KMS-11 (cell line): ENCODE measurements around the gene MIDN.

Experiments used
- H2AFZ ChIP-seq: fragments of 200-600 bp; sonication (generic); 2 replicates; pipeline ENCODE4 v1.6.1; 2016; ENCODE audit warnings: antibody characterized with exemption, mixed run types, low read depth
- H3K27ac ChIP-seq: fragments of 200-600 bp; sonication (generic); 2 replicates; pipeline ENCODE4 v1.6.1; 2016; ENCODE audit warnings: mild to moderate bottlenecking, mixed run types
- H3K27me3 ChIP-seq: fragments of 200-600 bp; sonication (generic); 2 replicates; pipeline ENCODE4 v1.6.1; 2017; ENCODE audit warnings: mild to moderate bottlenecking, low read depth, mixed run types, moderate library complexity; ENCODE audit not compliant: insufficient read depth
- H3K36me3 ChIP-seq: fragments of 200-600 bp; sonication (generic); 2 replicates; pipeline ENCODE4 v1.6.1; 2017; ENCODE audit warnings: mild to moderate bottlenecking, mixed run types; ENCODE audit not compliant: insufficient read depth
- H3K4me1 ChIP-seq: fragments of 200-600 bp; sonication (generic); 2 replicates; pipeline ENCODE4 v1.6.1; 2016; ENCODE audit warnings: mild to moderate bottlenecking, low read depth, mixed run types; ENCODE audit not compliant: poor library complexity, severe bottlenecking
- H3K4me2 ChIP-seq: fragments of 200-600 bp; sonication (generic); 2 replicates; pipeline ENCODE4 v1.7.0; 2016; ENCODE audit warnings: mild to moderate bottlenecking, mixed run types
- H3K4me3 ChIP-seq: fragments of 200-600 bp; sonication (generic); IDR thresholded peaks from 2 replicates; pipeline ENCODE4 v1.6.1; 2017; ENCODE audit warnings: low read depth, low read length, mixed read lengths; ENCODE audit not compliant: insufficient read depth
- H3K79me2 ChIP-seq: fragments of 200-600 bp; sonication (generic); 2 replicates; pipeline ENCODE4 v1.6.1; 2016; ENCODE audit warnings: low read depth, mixed run types; ENCODE audit not compliant: insufficient read depth
- H3K9ac ChIP-seq: fragments of 200-600 bp; sonication (generic); 2 replicates; pipeline ENCODE4 v1.6.1; 2016; ENCODE audit warnings: mild to moderate bottlenecking, mixed run types
- H4K20me1 ChIP-seq: fragments of 200-600 bp; sonication (generic); 2 replicates; pipeline ENCODE4 v1.6.1; 2016; ENCODE audit warnings: mild to moderate bottlenecking, mixed run types; ENCODE audit not compliant: insufficient read depth
- CTCF ChIP-seq: fragments of 200-600 bp; sonication (generic); conservative IDR thresholded peaks from 2 replicates; pipeline ENCODE4 v1.6.1; 2017; ENCODE audit warnings: low read depth, mild to moderate bottlenecking, antibody characterized with exemption, low read length, moderate library complexity, mixed read lengths

MIDN gene

GRCh38 chr19:1307755-1308303 is 59.4 kb downstream of the MIDN start:
- Histone ChIP-seq H3K4me3 (no peak overlapping the region), H4K20me1 (no peaks in the 10 kb centered on the region), H3K36me3 (no peaks in the 10 kb centered on the region), H3K9ac (no peak overlapping the region), H2AFZ (no peak overlapping the region), H3K27ac (no peak overlapping the region), H3K4me2 (no peak overlapping the region), H3K27me3 (peaks cover 49% of the 10 kb centered on the region), H3K4me1 (peaks cover 23% of the 10 kb centered on the region), H3K79me2 (no peaks in the 10 kb centered on the region)
- no peak for TF ChIP-seq CTCF

GRCh38 chr19:1308718-1309117 is 60.3 kb downstream of the MIDN start:
- Histone ChIP-seq H3K4me3 (no peak overlapping the region), H2AFZ (no peak overlapping the region), H4K20me1 (no peaks in the 10 kb centered on the region), H3K79me2 (no peaks in the 10 kb centered on the region), H3K36me3 (no peaks in the 10 kb centered on the region), H3K27ac (no peak overlapping the region), H3K27me3 (peaks cover 49% of the 10 kb centered on the region), H3K4me2 (no peak overlapping the region), H3K4me1 (peaks cover 15% of the 10 kb centered on the region), H3K9ac (no peak overlapping the region)
- no peak for TF ChIP-seq CTCF
